H9 (cell line): ENCODE measurements around the gene LGALS12. TPM values are rescaled to one million over a fixed set of nuclear protein-coding genes. Genes with fewer than 3 reads are reported as not detected.

Experiments
- DNase-seq: peaks from one replicate; pipeline ENCODE4 v3.0.0-alpha.2; 2017
- H2AFZ ChIP-seq: one replicate; pipeline ENCODE4 v1.6.1; 2013; ENCODE audit warnings: mild to moderate bottlenecking, low read length, control low read depth, moderate library complexity
- H2AK5ac ChIP-seq: 2 replicates; pipeline ENCODE4 v1.6.1; 2013; ENCODE audit warnings: low read length, control low read depth, mixed read lengths; ENCODE audit not compliant: insufficient read length
- H2BK120ac ChIP-seq: one replicate; pipeline ENCODE4 v1.6.1; 2013; ENCODE audit warnings: low read depth, mild to moderate bottlenecking, low read length, control low read depth, inconsistent platforms; ENCODE audit not compliant: poor library complexity, severe bottlenecking
- H2BK12ac ChIP-seq: 2 replicates; pipeline ENCODE4 v1.6.1; 2013; ENCODE audit warnings: low read length, control low read depth, mixed read lengths, low read depth; ENCODE audit not compliant: insufficient read length
- H2BK15ac ChIP-seq: 2 replicates; pipeline ENCODE4 v1.6.1; 2013; ENCODE audit warnings: low read depth, low read length, control low read depth
- H2BK20ac ChIP-seq: one replicate; pipeline ENCODE4 v1.6.1; 2013; ENCODE audit warnings: low read depth, mild to moderate bottlenecking, low read length, control low read depth, inconsistent platforms; ENCODE audit not compliant: poor library complexity, severe bottlenecking
- H2BK5ac ChIP-seq: 2 replicates; pipeline ENCODE4 v1.6.1; 2013; ENCODE audit warnings: low read length, control low read depth, mixed read lengths; ENCODE audit not compliant: insufficient read length
- H3K14ac ChIP-seq: 2 replicates; pipeline ENCODE4 v1.6.1; 2013; ENCODE audit warnings: low read length, control low read depth; ENCODE audit not compliant: insufficient read depth
- H3K18ac ChIP-seq: 2 replicates; pipeline ENCODE4 v1.6.1; 2013; ENCODE audit warnings: low read depth, mild to moderate bottlenecking, mixed read lengths, low read length, control low read depth; ENCODE audit not compliant: insufficient read length
- H3K23ac ChIP-seq: 2 replicates; pipeline ENCODE4 v1.6.1; 2013; ENCODE audit warnings: low read length, control low read depth, mixed read lengths, low read depth; ENCODE audit not compliant: insufficient read length
- H3K23me2 ChIP-seq: 2 replicates; pipeline ENCODE4 v1.6.1; 2013; ENCODE audit warnings: low read depth, mild to moderate bottlenecking, mixed read lengths, low read length, control low read depth; ENCODE audit not compliant: insufficient read length, poor library complexity, severe bottlenecking
- H3K27ac ChIP-seq: 2 replicates; pipeline ENCODE4 v1.5.1; 2013; ENCODE audit warnings: low read length, control low read depth, mixed read lengths, low read depth; ENCODE audit not compliant: insufficient read length
- H3K27me3 ChIP-seq: 2 replicates; pipeline ENCODE4 v1.6.1; 2013; ENCODE audit warnings: low read length, control low read depth, inconsistent platforms; ENCODE audit not compliant: insufficient read depth
- H3K4ac ChIP-seq: 2 replicates; pipeline ENCODE4 v1.6.1; 2013; ENCODE audit warnings: low read depth, mild to moderate bottlenecking, control low read depth, inconsistent platforms, low read length, moderate library complexity
- H3K4me1 ChIP-seq: 2 replicates; pipeline ENCODE4 v1.6.1; 2013; ENCODE audit warnings: low read length, control low read depth, inconsistent platforms; ENCODE audit not compliant: insufficient read depth
- H3K4me2 ChIP-seq: 2 replicates; pipeline ENCODE4 v1.6.1; 2013; ENCODE audit warnings: low read length, control low read depth, mixed read lengths; ENCODE audit not compliant: insufficient read length, insufficient read depth
- H3K56ac ChIP-seq: 2 replicates; pipeline ENCODE4 v1.6.1; 2013; ENCODE audit warnings: low read depth, mild to moderate bottlenecking, mixed read lengths, low read length, control low read depth; ENCODE audit not compliant: insufficient read length
- H3K79me1 ChIP-seq: 2 replicates; pipeline ENCODE4 v1.6.1; 2013; ENCODE audit warnings: low read depth, mild to moderate bottlenecking, moderate library complexity, low read length, control low read depth, inconsistent platforms; ENCODE audit not compliant: insufficient read depth, poor library complexity, severe bottlenecking
- H3K79me2 ChIP-seq: 2 replicates; pipeline ENCODE4 v1.6.1; 2013; ENCODE audit warnings: low read length, control low read depth, inconsistent platforms; ENCODE audit not compliant: insufficient read depth
- H3K9ac ChIP-seq: 2 replicates; pipeline ENCODE4 v1.6.1; 2013; ENCODE audit warnings: low read length, control low read depth, mixed read lengths; ENCODE audit not compliant: insufficient read length; ENCODE audit errors: extremely low read depth
- H3K9me3 ChIP-seq: one replicate; pipeline ENCODE4 v1.6.1; 2013; ENCODE audit warnings: low read depth, low read length, inconsistent platforms; ENCODE audit not compliant: control insufficient read depth
- H3T11ph ChIP-seq: one replicate; pipeline ENCODE4 v1.6.1; 2013; ENCODE audit warnings: mild to moderate bottlenecking, low read length, control low read depth, inconsistent platforms
- H4K20me1 ChIP-seq: one replicate; pipeline ENCODE4 v1.6.1; 2013; ENCODE audit not compliant: control insufficient read depth, insufficient read length, insufficient read depth
- H4K5ac ChIP-seq: 2 replicates; pipeline ENCODE4 v1.6.1; 2013; ENCODE audit warnings: low read depth, mild to moderate bottlenecking, mixed read lengths, low read length, control low read depth; ENCODE audit not compliant: insufficient read length
- H4K8ac ChIP-seq: replicated peaks from 2 replicates; pipeline ENCODE4 v1.6.1; 2013; ENCODE audit warnings: low read length, control low read depth, mixed read lengths, low read depth; ENCODE audit not compliant: insufficient read length
- H4K91ac ChIP-seq: 2 replicates; pipeline ENCODE4 v1.6.1; 2013; ENCODE audit warnings: low read depth, mild to moderate bottlenecking, moderate library complexity, mixed read lengths, low read length, control low read depth; ENCODE audit not compliant: insufficient read length
- H3K27ac Mint-ChIP-seq, 3 experiments: 2 replicates in 2 of 3; 3 replicates in 1 of 3; pipeline ENCODE4 v1.8.0; 2020 to 2021; ENCODE audit warnings: mixed read lengths in 3 of 3, mild to moderate bottlenecking in 1 of 3, moderate library complexity in 1 of 3
- H3K27me3 Mint-ChIP-seq: 2 replicates; pipeline ENCODE4 v1.8.0; 2021; ENCODE audit warnings: low read depth, mild to moderate bottlenecking, moderate library complexity, mixed read lengths
- H3K36me3 Mint-ChIP-seq, 3 experiments: 2 replicates in 2 of 3; 3 replicates in 1 of 3; pipeline ENCODE4 v1.8.0; 2020 to 2021; ENCODE audit warnings: low read depth in 3 of 3, mixed read lengths in 3 of 3; ENCODE audit not compliant: insufficient read depth in 1 of 3
- H3K4me1 Mint-ChIP-seq, 2 experiments: 2 replicates each; pipeline ENCODE4 v1.8.0; 2020; ENCODE audit warnings: mixed read lengths in 2 of 2
- H3K4me3 Mint-ChIP-seq, 2 experiments: 2 replicates in 1 of 2; 3 replicates in 1 of 2; pipeline ENCODE4 v1.8.0; 2020 to 2021; ENCODE audit warnings: mild to moderate bottlenecking in 2 of 2, mixed read lengths in 2 of 2, moderate library complexity in 1 of 2
- H3K9me3 Mint-ChIP-seq, 2 experiments: 2 replicates in 1 of 2; 3 replicates in 1 of 2; pipeline ENCODE4 v1.8.0; 2020; ENCODE audit warnings: mild to moderate bottlenecking in 2 of 2, mixed read lengths in 2 of 2, moderate library complexity in 1 of 2
- WGBS: extraction: QIAGEN DNeasy Blood & Tissue Kit; methylation state at CpG from one replicate; pipeline ENCODE4 v1.1.7; 2013; ENCODE audit warnings: missing lambda C conversion rate, low lambda C conversion rate, mixed read lengths; ENCODE audit not compliant: insufficient read length; ENCODE audit errors: extremely low coverage; 5-methylcytosine and 5-hydroxymethylcytosine counted together
- total RNA-seq: library from RNA; stranded (reverse); gene quantifications from 2 replicates; pipeline ENCODE4 v1.2.1, GENCODE V29; 2021
- TF ChIP-seq, protein P1 (sequence below): fragments of 200-600 bp; sonication (generic); conservative IDR thresholded peaks from 3 replicates; pipeline ENCODE4 v1.8.0; 2021; ENCODE audit warnings: antibody characterized with exemption, mild to moderate bottlenecking

Gene LGALS12
- total RNA-seq, 1 experiment from 2014 or later = 1.9 TPM

DNA sequence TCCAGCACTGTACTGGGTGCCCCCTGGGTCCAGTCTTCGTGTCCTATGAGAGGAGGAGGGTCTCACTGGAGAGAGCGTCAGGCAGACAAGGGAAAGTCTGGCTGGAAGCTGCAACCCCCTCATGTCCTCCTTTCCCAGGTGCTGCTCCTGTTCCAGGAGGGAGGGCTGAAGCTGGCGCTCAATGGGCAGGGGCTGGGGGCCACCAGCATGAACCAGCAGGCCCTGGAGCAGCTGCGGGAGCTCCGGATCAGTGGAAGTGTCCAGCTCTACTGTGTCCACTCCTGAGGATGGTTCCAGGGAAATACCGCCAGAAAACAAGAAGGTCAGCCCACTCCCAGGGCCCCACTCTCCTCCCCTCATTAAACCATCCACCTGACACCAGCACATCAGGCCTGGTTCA is 10.2 kb downstream of the LGALS12 start:
- no peaks in the 10 kb centered on the region for H3K9me3 ChIP-seq
- no peak overlapping the region for H3K27ac Mint-ChIP-seq
- H3K79me2 ChIP-seq = no peaks in the 10 kb centered on the region
- no peak overlapping the region for H3K18ac ChIP-seq
- H3K27me3 ChIP-seq = no peaks in the 10 kb centered on the region
- H2AK5ac ChIP-seq = no peak overlapping the region
- no peak for DNase-seq
- no peak overlapping the region for H2AFZ ChIP-seq
- no peaks in the 10 kb centered on the region for H3K23me2 ChIP-seq
- no CpG with 5 or more reads among the region's 6 CpGs for WGBS
- H4K8ac ChIP-seq = no peak overlapping the region
- H3K4me1 Mint-ChIP-seq = peaks cover 5 to 12% of the 10 kb centered on the region in 2 experiments
- no peak overlapping the region for H3K23ac ChIP-seq
- no peaks in the 10 kb centered on the region for H3K27me3 Mint-ChIP-seq
- TF ChIP-seq, protein P1, sequence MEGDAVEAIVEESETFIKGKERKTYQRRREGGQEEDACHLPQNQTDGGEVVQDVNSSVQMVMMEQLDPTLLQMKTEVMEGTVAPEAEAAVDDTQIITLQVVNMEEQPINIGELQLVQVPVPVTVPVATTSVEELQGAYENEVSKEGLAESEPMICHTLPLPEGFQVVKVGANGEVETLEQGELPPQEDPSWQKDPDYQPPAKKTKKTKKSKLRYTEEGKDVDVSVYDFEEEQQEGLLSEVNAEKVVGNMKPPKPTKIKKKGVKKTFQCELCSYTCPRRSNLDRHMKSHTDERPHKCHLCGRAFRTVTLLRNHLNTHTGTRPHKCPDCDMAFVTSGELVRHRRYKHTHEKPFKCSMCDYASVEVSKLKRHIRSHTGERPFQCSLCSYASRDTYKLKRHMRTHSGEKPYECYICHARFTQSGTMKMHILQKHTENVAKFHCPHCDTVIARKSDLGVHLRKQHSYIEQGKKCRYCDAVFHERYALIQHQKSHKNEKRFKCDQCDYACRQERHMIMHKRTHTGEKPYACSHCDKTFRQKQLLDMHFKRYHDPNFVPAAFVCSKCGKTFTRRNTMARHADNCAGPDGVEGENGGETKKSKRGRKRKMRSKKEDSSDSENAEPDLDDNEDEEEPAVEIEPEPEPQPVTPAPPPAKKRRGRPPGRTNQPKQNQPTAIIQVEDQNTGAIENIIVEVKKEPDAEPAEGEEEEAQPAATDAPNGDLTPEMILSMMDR = no peak
- H3T11ph ChIP-seq = no peak overlapping the region
- no peak overlapping the region for H2BK120ac ChIP-seq
- H4K91ac ChIP-seq = no peak overlapping the region
- H3K4me1 ChIP-seq = no peaks in the 10 kb centered on the region
- H3K4me2 ChIP-seq = no peak overlapping the region
- H2BK5ac ChIP-seq = no peak overlapping the region
- no peak overlapping the region for H3K9ac ChIP-seq
- H3K4ac ChIP-seq = no peak overlapping the region
- 0 out of 2 replicates have a peak overlapping the region, but pooled peaks have one; percentile 49 for H2BK15ac ChIP-seq
- H3K14ac ChIP-seq = no peak overlapping the region
- H2BK12ac ChIP-seq = no peak overlapping the region
- H2BK20ac ChIP-seq = no peak overlapping the region
- peaks cover 7 to 25% (median 22%) of the 10 kb centered on the region in 3 experiments; a peak in 6 of 7 replicates for H3K36me3 Mint-ChIP-seq
- H4K20me1 ChIP-seq = no peaks in the 10 kb centered on the region
- H3K79me1 ChIP-seq = no peaks in the 10 kb centered on the region
- no peak overlapping the region for H3K27ac ChIP-seq
- H3K9me3 Mint-ChIP-seq = peaks cover 17 to 20% of the 10 kb centered on the region in 2 experiments
- no peak overlapping the region for H3K56ac ChIP-seq
- H3K4me3 Mint-ChIP-seq = no peak overlapping the region
- no peak overlapping the region for H4K5ac ChIP-seq
